PC-9 (cell line): ENCODE measurements around the gene KLF7. TPM values are rescaled to one million over a fixed set of nuclear protein-coding genes. Genes with fewer than 3 reads are reported as not detected.
A peak's percentile ranks its signal among the peaks of the same experiment; 100 is the strongest.

Experiments used
- BruUV-seq: library from RNA; stranded (reverse); fragments of 400-500 nt; replicated peaks from 2 replicates; lab custom pipeline; 2021; lab: Mats Ljungman, UMichigan
- CTCF ChIA-PET: fragments of 300-600 bp; sonication (Branson Sonifier 250); formaldehyde crosslinking; loops from one replicate; lab custom pipeline; 2022; ENCODE audit warnings: antibody characterized with exemption; lab: Charles Lee
- POLR2A ChIA-PET: fragments of 300-600 bp; sonication (Branson Sonifier 250); formaldehyde crosslinking; loops from one replicate; lab custom pipeline; 2022; ENCODE audit warnings: antibody characterized with exemption; ENCODE audit not compliant: unreplicated experiment; lab: Charles Lee
- DNase-seq, 2 experiments: peaks; one replicate each; pipeline versions ENCODE4 v3.0.0 to v3.0.0-alpha.2; 2015 to 2022; ENCODE audit warnings: mixed read lengths in 1 of 2
- H2AFZ ChIP-seq: fragments of 200-600 bp; sonication (generic); 2 replicates; pipeline ENCODE4 v1.8.1; 2017; ENCODE audit warnings: antibody characterized with exemption
- H3F3A ChIP-seq: fragments of 200-600 bp; sonication (generic); 2 replicates; pipeline ENCODE4 v1.8.1; 2017; ENCODE audit warnings: antibody characterized with exemption, mild to moderate bottlenecking, low read depth; ENCODE audit not compliant: insufficient read depth
- H3K27ac ChIP-seq: fragments of 200-600 bp; sonication (generic); 2 replicates; pipeline ENCODE4 v1.6.1; 2016; ENCODE audit warnings: mixed run types
- H3K27me3 ChIP-seq: fragments of 200-600 bp; sonication (generic); 2 replicates; pipeline ENCODE4 v1.6.1; 2016; ENCODE audit warnings: low read depth, mixed run types; ENCODE audit not compliant: insufficient read depth
- H3K36me3 ChIP-seq: fragments of 200-600 bp; sonication (generic); 2 replicates; pipeline ENCODE4 v1.6.1; 2016; ENCODE audit warnings: low read depth, mixed run types
- H3K4me1 ChIP-seq: fragments of 200-600 bp; sonication (generic); replicated peaks from 2 replicates; pipeline ENCODE4 v1.6.1; 2016; ENCODE audit warnings: mixed run types; ENCODE audit not compliant: insufficient read depth
- H3K4me2 ChIP-seq: fragments of 200-600 bp; sonication (generic); 2 replicates; pipeline ENCODE4 v1.6.1; 2017; ENCODE audit warnings: mixed run types
- H3K4me3 ChIP-seq: fragments of 200-600 bp; sonication (generic); 2 replicates; pipeline ENCODE4 v1.6.1; 2016; ENCODE audit warnings: mixed run types
- H3K79me2 ChIP-seq: fragments of 200-600 bp; sonication (generic); 2 replicates; pipeline ENCODE4 v1.6.1; 2017; ENCODE audit warnings: low read depth, mixed run types
- H3K9me2 ChIP-seq: fragments of 200-600 bp; sonication (generic); 2 replicates; pipeline ENCODE4 v1.8.1; 2017; ENCODE audit warnings: mild to moderate bottlenecking; ENCODE audit not compliant: insufficient read depth
- H3K9me3 ChIP-seq: fragments of 200-600 bp; sonication (generic); 2 replicates; pipeline ENCODE4 v1.8.1; 2016; ENCODE audit warnings: low read depth; ENCODE audit not compliant: insufficient read depth
- H4K20me1 ChIP-seq: fragments of 200-600 bp; sonication (generic); 2 replicates; pipeline ENCODE4 v1.8.1; 2017; ENCODE audit not compliant: insufficient read depth
- EZH2 ChIP-seq: fragments of 200-600 bp; sonication (generic); IDR thresholded peaks from 2 replicates; pipeline ENCODE4 v1.8.0; 2017; ENCODE audit warnings: antibody characterized with exemption, low read depth
- intact Hi-C: fragments of 100-400 bp; cut with micrococcal nuclease; formaldehyde crosslinking; loops from one replicate; pipeline ENCODE4 v1.10.0; 2022; ENCODE audit not compliant: unreplicated experiment
- total RNA-seq: library from RNA; stranded (reverse); gene quantifications from 2 replicates; pipeline ENCODE4 v1.2.3, GENCODE V29; 2021
- TF ChIP-seq, protein P1 (sequence below): fragments of 200-600 bp; sonication (generic); conservative IDR thresholded peaks from 2 replicates; pipeline ENCODE4 v1.6.1; 2017; ENCODE audit warnings: mixed run types, antibody characterized with exemption, mild to moderate bottlenecking, moderate library complexity

KLF7 gene
- total RNA-seq, 1 experiment from 2014 or later, result 20.0 TPM

DNA sequence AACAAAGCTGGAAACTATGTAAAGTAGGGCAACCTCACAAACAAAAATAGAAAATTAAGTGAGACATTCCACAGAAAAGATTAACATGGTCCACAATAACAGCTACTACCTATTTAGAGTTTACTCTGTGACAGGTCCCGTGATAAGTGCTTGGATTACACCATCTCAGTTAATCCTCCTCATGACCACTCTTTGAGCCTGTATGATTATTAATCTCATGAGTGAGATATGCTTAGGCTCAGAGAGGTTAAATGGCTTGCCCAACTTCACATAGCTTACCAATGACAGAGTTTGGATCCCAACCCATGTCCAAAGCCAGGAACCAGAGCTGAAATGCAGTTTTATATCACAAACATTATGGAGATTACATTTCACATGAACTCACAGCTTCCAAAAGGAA is 37.3 kb upstream of the KLF7 start:
- Histone ChIP-seq H3K9me2 (no peaks in the 10 kb centered on the region), H3K79me2 (no peaks in the 10 kb centered on the region), H3K9me3 (no peaks in the 10 kb centered on the region), H2AFZ (no peak overlapping the region), H4K20me1 (no peaks in the 10 kb centered on the region), H3K4me3 (no peak overlapping the region), H3K27ac (no peak overlapping the region), H3K27me3 (no peaks in the 10 kb centered on the region), H3K36me3 (no peaks in the 10 kb centered on the region), H3K4me2 (no peak overlapping the region), H3K4me1 (no peaks in the 10 kb centered on the region), H3F3A (no peaks in the 10 kb centered on the region)
- no peak for DNase-seq
- no TSS peak for BruUV-seq
- no peak for TF ChIP-seq EZH2
- TF ChIP-seq, protein P1, sequence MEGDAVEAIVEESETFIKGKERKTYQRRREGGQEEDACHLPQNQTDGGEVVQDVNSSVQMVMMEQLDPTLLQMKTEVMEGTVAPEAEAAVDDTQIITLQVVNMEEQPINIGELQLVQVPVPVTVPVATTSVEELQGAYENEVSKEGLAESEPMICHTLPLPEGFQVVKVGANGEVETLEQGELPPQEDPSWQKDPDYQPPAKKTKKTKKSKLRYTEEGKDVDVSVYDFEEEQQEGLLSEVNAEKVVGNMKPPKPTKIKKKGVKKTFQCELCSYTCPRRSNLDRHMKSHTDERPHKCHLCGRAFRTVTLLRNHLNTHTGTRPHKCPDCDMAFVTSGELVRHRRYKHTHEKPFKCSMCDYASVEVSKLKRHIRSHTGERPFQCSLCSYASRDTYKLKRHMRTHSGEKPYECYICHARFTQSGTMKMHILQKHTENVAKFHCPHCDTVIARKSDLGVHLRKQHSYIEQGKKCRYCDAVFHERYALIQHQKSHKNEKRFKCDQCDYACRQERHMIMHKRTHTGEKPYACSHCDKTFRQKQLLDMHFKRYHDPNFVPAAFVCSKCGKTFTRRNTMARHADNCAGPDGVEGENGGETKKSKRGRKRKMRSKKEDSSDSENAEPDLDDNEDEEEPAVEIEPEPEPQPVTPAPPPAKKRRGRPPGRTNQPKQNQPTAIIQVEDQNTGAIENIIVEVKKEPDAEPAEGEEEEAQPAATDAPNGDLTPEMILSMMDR, result no peak
- intact Hi-C loops, result no loop called here
- POLR2A ChIA-PET, result no interaction called here
- CTCF ChIA-PET, result no interaction called here

GRCh38 chr2:207202645-207203044 is 36.9 kb upstream of the KLF7 start:
- CTCF ChIA-PET, result no interaction called here

GRCh38 chr2:207201416-207201815 is 35.7 kb upstream of the KLF7 start:
- no peak for DNase-seq

More at GRCh38 chr2:207202645-207203044, 36.9 kb upstream of the KLF7 start:
- Histone ChIP-seq H3K9me3 (no peaks in the 10 kb centered on the region), H3K4me1 (no peaks in the 10 kb centered on the region), H3K36me3 (no peaks in the 10 kb centered on the region), H3K9me2 (no peaks in the 10 kb centered on the region), H3F3A (no peaks in the 10 kb centered on the region), H4K20me1 (no peaks in the 10 kb centered on the region), H3K4me3 (no peak overlapping the region), H2AFZ (no peak overlapping the region), H3K4me2 (no peak overlapping the region), H3K27me3 (no peaks in the 10 kb centered on the region), H3K27ac (no peak overlapping the region), H3K79me2 (no peaks in the 10 kb centered on the region)
- POLR2A ChIA-PET, result no interaction called here
- intact Hi-C loops, result no loop called here
- peak in 1 of 2 experiments; percentile 10 for DNase-seq
- no TSS peak for BruUV-seq
- TF ChIP-seq, protein P1, result no peak
- TF ChIP-seq EZH2, result no peak

More at GRCh38 chr2:207201416-207201815, 35.7 kb upstream of the KLF7 start:
- Histone ChIP-seq H3K4me2 (no peak overlapping the region), H3K9me2 (no peaks in the 10 kb centered on the region), H3K9me3 (no peaks in the 10 kb centered on the region), H2AFZ (no peak overlapping the region), H3K79me2 (no peaks in the 10 kb centered on the region), H3K27ac (no peak overlapping the region), H3K4me3 (no peak overlapping the region), H3K4me1 (no peaks in the 10 kb centered on the region), H3K27me3 (no peaks in the 10 kb centered on the region), H3F3A (no peaks in the 10 kb centered on the region), H4K20me1 (no peaks in the 10 kb centered on the region), H3K36me3 (no peaks in the 10 kb centered on the region)
- CTCF ChIA-PET, result no interaction called here
- POLR2A ChIA-PET, result no interaction called here
- no TSS peak for BruUV-seq
- intact Hi-C loops, result no loop called here
- TF ChIP-seq, protein P1, result no peak
- no peak for TF ChIP-seq EZH2
